HG03064 (cell line): ENCODE measurements around the gene UBE2D4.
"Not testable (repeated sequence)": the region's sequence is repeated elsewhere in the genome, so short reads cannot be mapped to it uniquely, and the experiment has no call there.

Experiments
- ATAC-seq: cut with Tn5 transposase; IDR thresholded peaks from one replicate; pipeline ENCODE4 v1.9.1; 2021; ENCODE audit warnings: low read depth; ENCODE audit not compliant: unreplicated experiment

The UBE2D4 gene

GRCh38 chr7:43925984-43926797 lies at the start of gene UBE2D4:
Gene UBE2D4 (plus strand): TSS chr7:43926436. CDS start chr7:43926533, 97 bp downstream.
- peak; percentile 86 for ATAC-seq

DNA sequence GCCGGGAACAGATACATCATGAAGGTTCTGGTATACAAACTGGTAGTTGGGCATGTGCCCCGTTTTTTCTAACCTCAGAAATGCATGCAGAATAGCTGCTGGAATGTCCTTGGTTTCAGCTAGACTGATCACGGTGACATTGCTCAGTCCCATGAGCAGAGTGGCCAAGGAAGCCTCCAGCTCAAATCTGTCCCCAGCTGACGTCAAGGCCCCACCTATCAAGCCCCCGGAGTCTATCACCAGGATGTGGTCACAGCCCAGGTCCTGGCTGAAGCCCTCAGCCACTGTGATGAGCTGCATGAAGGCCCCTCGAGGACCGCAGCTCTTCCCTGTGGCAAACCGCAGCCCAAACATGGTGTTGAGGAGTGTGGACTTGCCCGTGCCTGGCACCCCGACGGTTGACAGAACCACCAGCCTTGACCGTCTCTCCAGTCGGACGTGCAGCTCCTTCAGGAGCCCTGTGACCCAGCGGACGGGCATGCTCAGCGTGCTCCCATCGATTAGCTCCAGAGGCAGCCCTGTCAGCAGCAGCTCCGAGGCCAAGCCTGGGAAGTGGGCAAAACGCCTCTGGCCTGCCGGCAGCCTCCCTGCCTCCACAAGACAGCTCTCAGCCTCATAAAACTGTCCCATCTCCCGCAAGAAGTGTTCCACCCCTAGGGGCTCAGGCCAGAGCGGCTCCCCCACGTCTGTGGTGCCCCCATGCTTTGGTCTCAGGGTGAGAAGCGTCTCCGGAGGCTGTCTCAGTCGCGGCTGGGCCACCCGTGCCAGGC lies 49.1 kb upstream of the UBE2D4 start:
- no peak for ATAC-seq

DNA sequence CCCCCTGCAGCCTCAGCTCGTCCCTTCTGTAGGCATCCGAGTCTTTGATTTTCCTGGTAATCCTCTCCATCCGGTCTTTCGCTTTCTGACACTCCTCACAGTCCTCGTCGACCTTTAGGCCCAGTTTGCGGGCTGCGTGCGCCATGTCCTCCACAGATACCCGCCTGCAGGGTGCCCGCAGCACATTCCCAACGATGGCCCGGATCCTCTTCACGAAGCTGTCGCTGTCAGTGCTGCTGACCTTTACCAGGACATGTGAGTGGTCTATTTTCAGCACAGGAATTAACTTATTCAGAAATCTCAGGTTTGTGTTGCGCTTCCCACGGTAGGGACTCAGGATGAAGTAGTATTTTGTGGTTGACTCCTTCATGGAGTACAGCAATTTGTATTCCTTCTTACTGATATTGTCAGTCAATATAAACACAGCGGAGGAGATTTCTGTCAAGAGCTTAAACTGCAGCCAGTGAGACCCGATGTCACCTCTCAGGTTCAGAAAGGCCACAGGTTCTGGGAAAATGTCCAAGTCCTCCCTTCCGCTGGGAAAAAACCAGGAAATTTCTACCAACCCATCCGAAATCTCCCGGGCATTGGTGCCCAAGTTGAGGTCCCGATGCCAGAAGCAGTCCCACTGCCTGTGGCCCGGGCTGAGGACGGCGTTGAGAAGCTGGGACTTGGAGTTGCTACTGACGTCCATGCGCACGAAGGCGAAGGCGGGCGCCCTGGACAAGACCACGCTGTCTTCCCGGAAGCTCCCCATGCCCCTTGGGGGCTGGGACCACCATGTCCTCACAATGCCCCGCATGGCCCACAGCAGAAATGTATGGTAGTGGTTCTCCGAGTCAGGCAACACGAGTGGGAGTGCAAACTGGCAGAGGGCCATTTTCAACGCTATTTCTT lies 48.0 kb upstream of the UBE2D4 start:
- no peak for ATAC-seq

- no peak for ATAC-seq
Measured at GRCh38 chr7:43878867-43879266, 47.4 kb upstream of the UBE2D4 start.

- ATAC-seq = no peak
Measured at GRCh38 chr7:43879477-43879876, 46.8 kb upstream of the UBE2D4 start.

GRCh38 chr7:43880596-43880995 lies 45.6 kb upstream of the UBE2D4 start:
- no peak for ATAC-seq

DNA sequence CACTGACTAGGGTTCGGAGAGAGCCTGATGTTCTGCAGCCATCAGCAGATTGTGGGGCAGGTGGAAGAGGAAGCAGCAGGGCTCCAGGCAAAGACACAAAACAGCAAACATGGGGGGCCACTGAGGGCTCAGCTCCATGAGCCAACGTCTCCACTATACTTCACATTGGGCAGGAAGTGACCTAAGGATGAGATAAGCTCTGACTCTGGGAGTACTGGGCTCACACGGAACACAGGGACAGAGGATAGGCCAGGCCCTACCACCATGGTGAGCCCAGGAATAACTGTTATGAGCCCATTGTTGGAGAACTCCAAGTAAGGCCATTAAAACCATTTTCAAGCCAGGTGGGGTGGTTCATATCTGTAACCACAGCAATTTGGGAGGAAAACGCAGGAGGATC lies 42.0 kb upstream of the UBE2D4 start:
- ATAC-seq = no peak

DNA sequence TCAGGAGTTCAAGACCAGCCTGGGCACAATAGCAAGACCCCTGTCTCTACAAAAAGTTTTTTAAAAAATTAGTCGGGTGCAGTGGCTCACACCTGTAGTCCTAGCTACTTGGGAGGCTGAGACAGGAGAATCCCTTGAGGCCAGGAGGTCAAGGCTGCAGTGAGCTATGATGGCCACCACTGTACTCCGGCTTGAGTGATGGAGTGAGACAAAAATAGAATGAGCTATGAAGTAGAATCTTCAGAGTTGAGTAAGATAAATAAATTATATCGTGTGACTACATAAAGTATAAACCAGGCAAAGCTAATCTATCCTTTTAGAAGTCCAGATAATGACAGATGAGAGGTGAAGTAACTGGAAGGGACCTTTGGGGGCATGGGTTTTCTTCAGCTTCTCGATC lies 41.6 kb upstream of the UBE2D4 start:
- no peak for ATAC-seq

DNA sequence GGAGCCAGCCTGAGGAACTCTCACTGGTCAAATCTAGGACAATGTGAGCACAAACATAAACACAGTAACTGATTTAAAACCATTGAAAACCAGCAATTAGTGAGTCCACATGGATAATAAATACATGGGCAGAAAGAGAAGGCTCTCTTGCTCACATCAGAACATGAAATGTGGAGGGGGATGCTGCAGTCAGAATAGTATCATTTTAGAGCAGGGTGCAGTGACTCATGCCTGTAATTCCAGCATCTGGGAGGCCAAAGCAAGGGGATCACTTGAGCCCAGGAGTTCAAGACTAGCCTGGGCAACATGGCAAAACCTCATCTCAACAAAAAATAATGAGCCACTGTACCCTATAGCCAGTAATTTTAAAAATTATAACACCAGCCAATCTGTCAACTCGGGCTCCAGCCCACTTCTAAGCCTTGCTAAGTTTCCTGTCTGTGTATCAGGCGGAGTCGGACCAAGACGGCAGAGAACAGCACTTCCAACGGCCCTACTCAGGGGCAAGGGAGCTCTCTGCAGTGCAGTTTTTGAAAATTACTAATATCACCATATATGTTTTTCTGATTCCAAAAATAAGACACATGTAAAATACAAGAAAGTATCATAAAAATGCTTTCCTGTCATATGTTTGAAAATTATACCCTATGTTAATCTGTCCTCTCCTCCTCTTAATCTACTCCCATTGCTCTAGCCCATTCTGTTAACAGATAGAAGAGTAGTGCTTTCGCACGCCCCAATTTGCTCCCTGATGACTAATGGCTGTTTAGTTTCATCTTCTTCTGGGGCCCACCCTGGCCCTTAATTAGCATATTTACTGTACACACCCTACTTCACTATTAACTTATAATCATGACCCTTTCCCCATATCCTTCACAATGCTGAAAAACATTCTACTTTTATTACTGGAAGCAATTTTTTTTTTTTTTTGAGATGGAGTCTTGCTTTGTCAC lies 37.0 kb upstream of the UBE2D4 start:
- no peak for ATAC-seq

DNA sequence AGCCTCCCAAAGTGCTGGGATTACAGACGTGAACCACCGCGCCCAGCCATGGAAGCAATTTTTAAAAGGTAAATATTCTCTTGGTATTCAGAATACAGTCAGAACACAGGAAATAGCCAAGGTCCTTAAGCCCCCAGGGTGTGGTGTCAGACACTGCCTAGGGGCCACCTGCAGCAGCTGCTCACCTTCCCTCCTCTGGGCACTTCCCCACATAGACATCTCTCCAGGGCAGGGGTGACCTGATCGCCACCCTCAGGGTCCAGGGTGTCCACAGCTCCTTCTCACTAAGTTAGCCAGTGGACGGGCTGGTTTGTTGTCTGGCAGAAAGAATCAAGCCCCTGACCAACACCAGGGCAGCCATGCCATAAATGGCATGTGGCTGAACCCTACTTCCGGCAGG lies 35.8 kb upstream of the UBE2D4 start:
- no peak for ATAC-seq

DNA sequence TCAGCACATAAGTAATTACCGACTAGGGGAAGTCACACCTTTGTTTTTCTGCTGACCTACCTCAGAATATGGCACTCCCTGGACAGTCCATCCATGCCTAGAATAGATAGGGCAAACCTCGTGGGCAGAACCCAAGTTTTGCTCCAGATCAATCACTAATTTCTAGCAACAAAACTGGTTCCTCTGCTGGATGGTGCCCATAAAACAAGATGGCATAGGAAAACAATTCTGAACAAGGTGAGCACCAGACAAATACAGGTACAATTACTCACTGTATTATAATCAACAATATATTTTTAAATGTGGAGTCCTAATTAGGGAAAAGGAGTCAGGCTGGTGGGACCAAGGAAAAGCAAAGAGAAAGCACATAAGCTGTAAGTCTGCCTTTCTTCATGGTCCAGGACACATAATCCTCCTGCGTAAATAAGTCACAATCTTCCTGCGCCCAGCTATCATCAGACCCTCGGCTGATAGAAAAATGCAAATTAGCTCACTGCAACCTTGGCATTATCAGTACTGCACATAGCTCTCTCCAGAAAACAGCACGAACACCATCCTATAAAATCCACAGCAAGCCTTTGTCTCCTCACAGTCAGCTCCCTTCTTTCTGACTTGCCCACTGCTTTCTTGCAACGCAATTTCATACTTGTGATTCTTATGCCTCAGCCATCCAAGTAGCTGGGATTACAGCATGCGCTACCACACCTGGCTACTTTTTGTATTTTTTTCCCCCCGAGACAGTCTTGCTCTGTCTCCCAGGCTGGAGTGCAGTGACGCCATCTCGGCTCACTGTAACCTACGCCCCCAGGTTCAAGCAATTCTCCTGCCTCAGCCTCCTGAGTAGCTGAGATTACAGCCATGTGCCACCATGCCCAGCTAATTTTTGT lies 34.9 kb upstream of the UBE2D4 start:
- no peak for ATAC-seq

GRCh38 chr7:43895847-43896415 lies 30.3 kb upstream of the UBE2D4 start:
- ATAC-seq = no peak

- not testable (repeated sequence) for ATAC-seq
Measured at GRCh38 chr7:43898571-43898970, 27.7 kb upstream of the UBE2D4 start.

- no peak for ATAC-seq
Measured at GRCh38 chr7:43902542-43903054, 23.6 kb upstream of the UBE2D4 start.

GRCh38 chr7:43904533-43905208 lies 21.6 kb upstream of the UBE2D4 start:
- ATAC-seq = no peak

GRCh38 chr7:43905209-43905946 lies 20.9 kb upstream of the UBE2D4 start:
- ATAC-seq = no peak

- peak; percentile 20 for ATAC-seq
Measured at GRCh38 chr7:43905956-43906330, 20.3 kb upstream of the UBE2D4 start.
